Endodermal cell (in vitro differentiated cells): Measurements from ENCODE around the gene CGN. TPM values are rescaled to one million over a fixed set of nuclear protein-coding genes. Genes with fewer than 3 reads are reported as not detected.

Experiments
- DNase-seq: peaks from one replicate; pipeline ENCODE4 v3.0.0-alpha.2; 2017
- H3K27ac ChIP-seq: 2 replicates; pipeline ENCODE4 v1.5.1; 2013; ENCODE audit warnings: mild to moderate bottlenecking, low read depth, low read length, moderate library complexity
- H3K27me3 ChIP-seq: 2 replicates; pipeline ENCODE4 v1.6.1; 2013; ENCODE audit warnings: mild to moderate bottlenecking, low read length, moderate library complexity; ENCODE audit not compliant: insufficient read depth, control insufficient read depth, poor library complexity, severe bottlenecking
- H3K36me3 ChIP-seq: 2 replicates; pipeline ENCODE4 v1.7.0; 2013; ENCODE audit warnings: mild to moderate bottlenecking, low read length, moderate library complexity; ENCODE audit not compliant: control insufficient read depth, insufficient read depth
- H3K4me1 ChIP-seq: one replicate; pipeline ENCODE4 v1.7.0; 2013; ENCODE audit warnings: low read length; ENCODE audit not compliant: control insufficient read depth, insufficient read depth
- H3K4me3 ChIP-seq: 2 replicates; pipeline ENCODE4 v1.5.1; 2013; ENCODE audit warnings: mild to moderate bottlenecking, low read length, moderate library complexity
- H3K9ac ChIP-seq: 2 replicates; pipeline ENCODE4 v1.6.1; 2013; ENCODE audit warnings: mild to moderate bottlenecking, low read length, moderate library complexity; ENCODE audit not compliant: poor library complexity, severe bottlenecking; ENCODE audit errors: extremely low read depth
- H3K9me3 ChIP-seq: 2 replicates; pipeline ENCODE4 v1.6.1; 2013; ENCODE audit warnings: mild to moderate bottlenecking, low read length, moderate library complexity; ENCODE audit not compliant: control insufficient read depth
- H3K27ac Mint-ChIP-seq: 2 replicates; pipeline ENCODE4 v1.8.0; 2020; ENCODE audit warnings: mixed read lengths
- H3K27me3 Mint-ChIP-seq: 2 replicates; pipeline ENCODE4 v1.8.0; 2021; ENCODE audit warnings: mild to moderate bottlenecking, mixed read lengths; ENCODE audit not compliant: insufficient read depth
- H3K36me3 Mint-ChIP-seq: 2 replicates; pipeline ENCODE4 v1.8.0; 2020; ENCODE audit warnings: low read depth, mixed read lengths
- H3K4me1 Mint-ChIP-seq: 2 replicates; pipeline ENCODE4 v1.8.0; 2020; ENCODE audit warnings: mixed read lengths
- H3K4me3 Mint-ChIP-seq: 2 replicates; pipeline ENCODE4 v1.8.0; 2020; ENCODE audit warnings: mild to moderate bottlenecking, moderate library complexity, mixed read lengths
- H3K9me3 Mint-ChIP-seq: 2 replicates; pipeline ENCODE4 v1.8.0; 2020; ENCODE audit warnings: mild to moderate bottlenecking, mixed read lengths
- WGBS, 2 experiments: methylation state at CpG; one replicate each; pipeline versions ENCODE4 v1.1.5 to v1.1.7; 2013; ENCODE audit warnings: missing lambda C conversion rate in 2 of 2, mixed read lengths in 1 of 2; ENCODE audit not compliant: insufficient coverage in 1 of 2, insufficient read length in 1 of 2; 5-methylcytosine and 5-hydroxymethylcytosine counted together
- total RNA-seq, 2 donors: library from RNA; stranded (reverse); fragmentation: NEBNext Ultra II Directional in 1 of 2; extraction: Animal tissue kit (Norgen Biotek cat#: 25700) in 1 of 2; gene quantifications; 2 replicates in 1 of 2; 3 replicates in 1 of 2; pipeline ENCODE4 v1.2.1, GENCODE V29; 2021
- TF ChIP-seq, protein P1 (sequence below): fragments of 200-600 bp; sonication (generic); conservative IDR thresholded peaks from 2 replicates; pipeline ENCODE4 v1.5.0; 2021; ENCODE audit warnings: antibody characterized with exemption, mild to moderate bottlenecking

CGN gene
- total RNA-seq, 2 donors from 2014 or later, result 39.7 to 39.9 TPM

DNA sequence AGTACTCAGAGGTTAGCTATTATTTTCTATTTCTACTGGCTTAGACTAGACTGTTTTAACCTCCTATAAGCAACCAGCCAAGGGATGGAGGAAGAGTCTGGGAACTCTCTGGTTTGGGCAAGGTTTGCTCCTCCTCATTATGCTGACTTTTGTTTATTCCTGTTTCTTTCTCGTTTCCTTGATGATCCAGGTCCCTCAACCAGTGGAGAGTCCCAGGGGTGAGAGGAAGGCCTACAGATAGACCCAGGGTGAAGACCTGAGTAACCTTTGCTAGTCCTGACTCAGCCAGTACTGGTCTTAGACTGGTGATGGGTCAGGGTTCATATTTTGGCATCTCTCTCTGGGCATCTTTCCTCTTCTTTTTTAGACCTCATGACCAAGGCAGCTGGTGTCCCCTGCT lies 34.4 kb downstream of the CGN start:
- no peak for DNase-seq
- H3K27me3 Mint-ChIP-seq, result no peaks in the 10 kb centered on the region
- peaks cover 12% of the 10 kb centered on the region for H3K36me3 Mint-ChIP-seq
- peaks cover 16% of the 10 kb centered on the region for H3K4me1 ChIP-seq
- 67 to 94% methylated on average over 1 of the region's 1 CpG for WGBS, 2 experiments
- no peaks in the 10 kb centered on the region for H3K36me3 ChIP-seq
- no peak overlapping the region for H3K4me3 Mint-ChIP-seq
- no peaks in the 10 kb centered on the region for H3K27me3 ChIP-seq
- no peak overlapping the region for H3K9ac ChIP-seq
- no peak overlapping the region for H3K27ac ChIP-seq
- peak overlapping the region; percentile 56 for H3K27ac Mint-ChIP-seq
- no peak overlapping the region for H3K4me3 ChIP-seq
- no peaks in the 10 kb centered on the region for H3K9me3 Mint-ChIP-seq
- TF ChIP-seq, protein P1, sequence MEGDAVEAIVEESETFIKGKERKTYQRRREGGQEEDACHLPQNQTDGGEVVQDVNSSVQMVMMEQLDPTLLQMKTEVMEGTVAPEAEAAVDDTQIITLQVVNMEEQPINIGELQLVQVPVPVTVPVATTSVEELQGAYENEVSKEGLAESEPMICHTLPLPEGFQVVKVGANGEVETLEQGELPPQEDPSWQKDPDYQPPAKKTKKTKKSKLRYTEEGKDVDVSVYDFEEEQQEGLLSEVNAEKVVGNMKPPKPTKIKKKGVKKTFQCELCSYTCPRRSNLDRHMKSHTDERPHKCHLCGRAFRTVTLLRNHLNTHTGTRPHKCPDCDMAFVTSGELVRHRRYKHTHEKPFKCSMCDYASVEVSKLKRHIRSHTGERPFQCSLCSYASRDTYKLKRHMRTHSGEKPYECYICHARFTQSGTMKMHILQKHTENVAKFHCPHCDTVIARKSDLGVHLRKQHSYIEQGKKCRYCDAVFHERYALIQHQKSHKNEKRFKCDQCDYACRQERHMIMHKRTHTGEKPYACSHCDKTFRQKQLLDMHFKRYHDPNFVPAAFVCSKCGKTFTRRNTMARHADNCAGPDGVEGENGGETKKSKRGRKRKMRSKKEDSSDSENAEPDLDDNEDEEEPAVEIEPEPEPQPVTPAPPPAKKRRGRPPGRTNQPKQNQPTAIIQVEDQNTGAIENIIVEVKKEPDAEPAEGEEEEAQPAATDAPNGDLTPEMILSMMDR, result no peak
- no peaks in the 10 kb centered on the region for H3K9me3 ChIP-seq
- H3K4me1 Mint-ChIP-seq, result peaks cover 47% of the 10 kb centered on the region

DNA sequence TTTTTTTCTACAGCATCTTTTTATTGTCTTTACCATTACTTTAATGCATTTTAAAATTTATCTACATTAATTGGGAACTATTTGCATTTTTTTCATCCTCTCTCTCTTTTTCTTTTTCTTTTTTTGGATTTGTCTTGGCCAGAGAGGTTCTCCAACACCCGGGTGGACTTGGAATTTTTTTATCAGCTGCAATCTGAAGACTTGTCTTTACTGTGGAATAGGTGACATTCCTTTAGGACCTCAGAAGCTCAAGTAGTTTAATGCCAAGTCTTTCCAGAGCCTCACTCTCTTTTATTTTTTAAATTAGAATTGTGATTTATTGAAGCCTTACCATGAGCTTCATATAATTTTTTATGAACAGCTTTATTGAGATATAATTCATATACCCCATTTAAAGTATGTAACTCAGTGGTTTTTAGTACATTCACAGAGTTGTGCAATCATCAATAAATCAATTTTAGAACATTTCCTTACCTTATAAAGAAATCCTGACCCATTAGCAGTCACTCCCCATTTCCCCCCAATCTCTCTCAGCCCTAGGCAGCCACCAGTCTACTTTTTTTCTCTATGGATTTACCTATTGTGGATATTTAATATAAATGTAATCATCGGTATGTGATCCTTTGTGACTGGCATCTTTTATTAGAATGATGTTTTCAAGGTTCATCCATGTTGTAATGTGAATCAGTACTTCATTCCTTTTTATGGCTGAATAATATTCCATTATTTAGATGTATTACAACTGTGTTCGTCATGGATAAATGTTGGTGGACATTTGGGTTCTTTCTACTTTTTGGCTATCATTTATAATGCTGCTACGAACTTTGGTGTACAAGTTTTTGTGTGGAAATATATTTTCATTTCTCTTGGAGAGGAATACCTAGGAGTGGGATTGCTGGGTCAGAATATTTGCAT lies 35.1 kb downstream of the CGN start:
- peak overlapping the region; percentile 55 for H3K9ac ChIP-seq
- Mint-ChIP-seq H3K4me1 (peaks cover 50% of the 10 kb centered on the region), H3K27me3 (no peaks in the 10 kb centered on the region), H3K27ac (peak overlapping the region; percentile 97), H3K4me3 (no peak overlapping the region), H3K36me3 (peaks cover 12% of the 10 kb centered on the region), H3K9me3 (no peaks in the 10 kb centered on the region)
- DNase-seq, result no peak
- no peak overlapping the region for H3K4me3 ChIP-seq
- H3K9me3 ChIP-seq, result no peaks in the 10 kb centered on the region
- TF ChIP-seq, protein P1, result no peak
- H3K27me3 ChIP-seq, result no peaks in the 10 kb centered on the region
- H3K27ac ChIP-seq, result peak overlapping the region; percentile 9
- no peaks in the 10 kb centered on the region for H3K36me3 ChIP-seq
- H3K4me1 ChIP-seq, result peaks cover 16% of the 10 kb centered on the region
- 83 to 94% methylated on average over 1 to 4 of the region's 4 CpGs for WGBS, 2 experiments

DNA sequence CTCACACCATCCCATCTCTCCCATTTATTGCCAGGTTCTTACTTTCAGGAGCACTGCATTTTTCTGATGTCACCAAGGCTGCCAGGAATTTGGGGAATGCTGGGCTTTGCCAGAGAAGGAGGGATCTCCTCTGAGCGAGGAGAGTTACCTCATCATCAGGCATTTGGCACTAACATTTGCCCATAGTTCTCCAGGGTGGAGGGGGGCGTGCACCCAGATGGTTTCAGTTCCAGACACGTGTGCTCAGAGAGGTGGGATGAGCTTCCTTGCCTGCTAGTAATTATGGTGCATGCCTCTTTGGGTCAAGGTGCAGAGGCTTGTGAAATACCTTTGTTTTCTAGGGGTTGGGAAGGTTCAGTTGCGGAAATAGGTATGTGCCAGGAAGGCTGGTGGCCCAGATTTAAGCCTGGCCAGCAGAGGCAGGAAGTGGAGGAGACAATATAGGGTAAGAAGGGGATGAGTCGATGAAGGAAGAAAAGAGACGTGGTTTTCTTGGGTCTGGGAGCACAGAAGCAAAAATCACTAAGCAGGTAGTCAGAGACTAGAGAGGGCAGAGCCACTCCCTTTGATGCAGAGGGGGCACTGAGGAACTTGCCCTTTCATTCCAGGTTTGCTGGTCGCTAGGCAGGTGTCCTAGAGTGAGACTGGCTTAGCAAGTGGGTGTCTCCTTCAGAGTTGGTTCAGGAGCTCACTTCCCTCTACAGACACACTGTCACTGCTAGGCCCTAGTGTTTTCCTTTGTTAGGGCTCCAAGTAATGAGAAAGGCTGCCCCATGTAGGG lies 36.1 kb downstream of the CGN start:
- Mint-ChIP-seq H3K9me3 (no peaks in the 10 kb centered on the region), H3K27me3 (no peaks in the 10 kb centered on the region), H3K4me3 (peak overlapping the region; percentile 13), H3K27ac (peak overlapping the region; percentile 97), H3K4me1 (peaks cover 44% of the 10 kb centered on the region), H3K36me3 (peaks cover 12% of the 10 kb centered on the region)
- Histone ChIP-seq H3K36me3 (no peaks in the 10 kb centered on the region), H3K4me1 (peaks cover 16% of the 10 kb centered on the region), H3K4me3 (peak overlapping the region; percentile 19), H3K27me3 (no peaks in the 10 kb centered on the region), H3K9me3 (no peaks in the 10 kb centered on the region), H3K9ac (peak overlapping the region; percentile 55), H3K27ac (peak overlapping the region; percentile 46)
- TF ChIP-seq, protein P1, result no peak
- peak; percentile 93 for DNase-seq
- WGBS, 2 experiments, result 59 to 73% methylated on average over 6 to 7 of the region's 7 CpGs
